T47D (cell line): Measurements from ENCODE around the gene CRISP1.

Experiments used
- DNase-seq, 2 experiments: peaks; one replicate each; pipeline versions ENCODE4 v3.0.0 to v3.0.0-alpha.2; 2011 to 2012; ENCODE audit warnings: low read depth in 1 of 2, low spot score in 1 of 2
- JUND ChIP-seq: IDR thresholded peaks from 2 replicates; pipeline ENCODE4 v1.6.1; 2012; ENCODE audit warnings: low read depth
- in situ Hi-C: cut with HindIII; loops from 2 replicates; pipeline ENCODE4 v1.10.0; 2016; ENCODE audit warnings: low sequenced_read_pairs, low pct_unique_long_range_greater_than_20kb

Gene CRISP1

GRCh38 chr6:49888742-49889431, 22.6 kb upstream of the CRISP1 start:
- in situ Hi-C loops, result no loop called here
- DNase-seq, result no peak
- no peak for TF ChIP-seq JUND

GRCh38 chr6:49868951-49869529, 2.7 kb upstream of the CRISP1 start:
- TF ChIP-seq JUND, result no peak
- no peak for DNase-seq
- in situ Hi-C loops, result no loop called here

DNA sequence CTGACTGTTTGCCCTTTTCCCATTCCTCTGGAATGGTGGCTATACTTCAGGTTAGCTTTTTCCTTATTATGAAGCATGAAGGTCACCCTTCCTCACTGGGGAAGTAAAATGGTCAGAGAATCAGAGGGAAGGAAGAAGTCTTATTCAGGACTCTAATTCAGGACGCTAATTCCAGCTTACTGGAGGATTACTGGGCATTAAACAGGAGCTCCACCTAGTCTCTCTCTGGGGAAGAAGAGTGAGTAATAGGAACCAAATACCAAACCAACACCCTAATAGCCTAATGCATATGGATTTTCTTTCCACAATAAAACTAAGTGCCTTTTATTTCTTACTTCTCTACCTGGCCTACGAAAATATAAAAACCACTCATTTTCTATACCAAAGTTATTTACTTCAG, 10.1 kb downstream of the CRISP1 start:
- no peak for DNase-seq
- in situ Hi-C loops, result no loop called here
- TF ChIP-seq JUND, result no peak

GRCh38 chr6:49855221-49855620, 11.1 kb downstream of the CRISP1 start:
- no peak for TF ChIP-seq JUND
- no peak for DNase-seq
- in situ Hi-C loops, result no loop called here

- in situ Hi-C loops, result no loop called here
- TF ChIP-seq JUND, result no peak
- no peak for DNase-seq
Measured at GRCh38 chr6:49852975-49853374, 13.4 kb downstream of the CRISP1 start.

GRCh38 chr6:49849213-49849907, 17.0 kb downstream of the CRISP1 start:
- no peak for TF ChIP-seq JUND
- DNase-seq, result peak; percentile 21 to 81
- in situ Hi-C loops, result no loop called here

DNA sequence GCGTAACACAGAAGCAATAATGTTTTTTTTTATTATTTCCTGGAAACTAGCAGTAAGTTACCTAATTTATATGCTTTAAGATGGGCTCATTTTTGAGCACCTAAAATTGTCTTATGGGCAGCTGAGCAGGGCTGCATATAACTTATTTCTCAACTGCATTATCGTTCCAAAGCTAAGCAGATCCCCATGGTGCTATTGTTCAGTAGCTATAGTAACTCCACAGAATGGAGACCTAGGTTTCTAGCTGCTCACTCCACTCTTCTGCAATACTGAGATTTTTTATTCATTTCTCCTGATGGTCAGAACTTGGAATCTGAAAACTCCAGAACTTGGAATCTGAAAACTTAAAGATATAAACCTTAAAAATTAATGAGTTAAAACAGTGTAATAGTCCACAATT, 18.7 kb downstream of the CRISP1 start:
- no peak for DNase-seq
- in situ Hi-C loops, result no loop called here
- TF ChIP-seq JUND, result no peak

- no peak for DNase-seq
- in situ Hi-C loops, result no loop called here
- TF ChIP-seq JUND, result no peak
Measured at GRCh38 chr6:49847014-49847413, 19.3 kb downstream of the CRISP1 start.

GRCh38 chr6:49841424-49841823, 24.9 kb downstream of the CRISP1 start:
- no peak for TF ChIP-seq JUND

DNA sequence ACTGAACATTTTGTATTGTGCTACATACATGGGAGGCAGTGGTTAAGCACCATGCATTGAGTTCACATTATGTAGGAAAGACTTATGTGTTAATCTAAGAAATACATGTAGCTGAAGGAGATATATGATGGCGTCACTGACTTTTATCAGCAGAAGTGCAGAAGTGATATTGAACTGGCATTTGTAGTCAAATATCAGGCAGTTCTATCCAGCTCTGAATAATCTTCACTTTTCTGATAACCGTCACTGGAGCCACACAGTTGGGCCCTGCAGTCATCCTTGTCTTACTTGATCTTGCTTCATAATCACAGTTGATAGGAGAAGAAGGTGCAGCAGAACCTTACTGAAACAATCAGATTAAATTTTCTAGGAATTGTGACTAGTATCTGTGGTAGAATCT, 26.4 kb downstream of the CRISP1 start:
- no peak for DNase-seq
- in situ Hi-C loops, result no loop called here
- TF ChIP-seq JUND, result no peak

More at GRCh38 chr6:49841424-49841823, 24.9 kb downstream of the CRISP1 start:
- DNase-seq, result no peak
- in situ Hi-C loops, result no loop called here

DNA sequence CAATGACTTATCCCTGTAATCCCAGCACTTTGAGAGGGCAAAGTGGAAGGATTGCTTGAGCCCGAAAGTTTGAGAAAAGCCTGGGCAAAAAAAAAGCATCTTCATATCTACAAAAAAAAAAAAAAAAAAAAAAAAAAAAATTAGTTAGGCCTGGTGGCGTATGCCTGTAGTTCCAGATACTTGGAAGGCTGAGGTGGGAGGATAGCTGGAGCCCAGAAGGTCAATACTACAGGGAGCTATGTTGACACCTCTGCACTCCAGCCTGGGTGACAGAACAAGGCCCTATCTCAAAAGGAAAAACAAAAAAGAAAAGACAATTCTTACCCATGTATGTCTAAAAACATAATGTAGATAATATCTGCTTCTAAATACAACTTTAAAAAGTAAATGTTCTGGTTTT, 27.2 kb downstream of the CRISP1 start:
- TF ChIP-seq JUND, result no peak
- no peak for DNase-seq
- in situ Hi-C loops, result no loop called here

- in situ Hi-C loops, result no loop called here
- TF ChIP-seq JUND, result no peak
- peak in 1 of 2 experiments; percentile 8 for DNase-seq
Measured at GRCh38 chr6:49835140-49835539, 31.2 kb downstream of the CRISP1 start.

DNA sequence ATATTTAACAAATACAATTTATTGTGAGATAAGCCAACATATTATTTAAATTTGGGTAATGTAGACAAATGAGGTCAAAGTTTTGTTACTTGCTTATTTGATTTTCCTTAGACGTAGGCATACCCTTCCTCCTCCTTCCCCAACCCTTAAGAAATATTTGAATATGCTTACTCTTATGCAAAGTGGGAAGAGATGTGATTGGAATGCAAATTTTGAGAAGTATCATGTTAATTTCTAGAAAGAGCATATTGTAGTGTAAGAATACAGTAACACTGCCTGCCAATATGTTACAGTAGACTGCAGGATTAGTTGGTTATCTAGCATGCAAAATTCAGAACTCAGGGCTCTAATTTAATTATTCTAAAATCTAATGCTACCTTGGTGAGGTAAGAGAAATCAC, 32.9 kb downstream of the CRISP1 start:
- in situ Hi-C loops, result no loop called here
- no peak for DNase-seq
- no peak for TF ChIP-seq JUND
